Ovary (tissue), 9 donors: ENCODE results near the gene NOCT. TPM values are rescaled to one million over a fixed set of nuclear protein-coding genes. Genes with fewer than 3 reads are reported as not detected.
"Not testable (repeated sequence)": the region's sequence is repeated elsewhere in the genome, so short reads cannot be mapped to it uniquely, and the experiment has no call there.

ENCODE experiments used
- DNase-seq, 5 donors: peaks; one replicate each; pipeline ENCODE4 v3.0.0-alpha.2; 2019 to 2020
- H3K27ac ChIP-seq, 2 donors: fragments of 200-600 bp; one replicate each; pipeline versions ENCODE4 v1.5.1 to v1.8.0; 2019 to 2022
- H3K27me3 ChIP-seq: fragments of 200-600 bp; one replicate; pipeline ENCODE4 v1.8.0; 2022
- H3K36me3 ChIP-seq: fragments of 200-600 bp; sonication (generic); one replicate; pipeline ENCODE4 v1.5.1; 2019
- H3K4me1 ChIP-seq: one replicate; pipeline ENCODE4 v1.8.1; 2013; ENCODE audit warnings: mild to moderate bottlenecking, moderate library complexity; ENCODE audit not compliant: insufficient read depth
- H3K4me3 ChIP-seq: fragments of 200-600 bp; sonication (generic); one replicate; pipeline ENCODE4 v1.5.1; 2017
- H3K9me3 ChIP-seq, 2 donors: fragments of 200-600 bp in 1 of 2; sonication (generic) in 1 of 2; one replicate each; pipeline versions ENCODE4 v1.5.1 to v1.8.1; 2013 to 2019; ENCODE audit warnings: mild to moderate bottlenecking in 1 of 2, moderate library complexity in 1 of 2
- CTCF ChIP-seq, 3 donors: fragments of 450-650 bp in 2 of 3; fragments of 200-600 bp in 1 of 3; IDR thresholded peaks; one replicate each; pipeline versions ENCODE4 v1.5.1 to v1.8.0; 2016 to 2022; ENCODE audit warnings: antibody characterized with exemption in 3 of 3, mild to moderate bottlenecking in 1 of 3
- EP300 ChIP-seq: sonication (generic); formaldehyde crosslinking; IDR thresholded peaks from one replicate; pipeline ENCODE4 v1.6.1; 2017; ENCODE audit warnings: antibody characterized with exemption
- POLR2A ChIP-seq: fragments of 450-650 bp; IDR thresholded peaks from one replicate; pipeline ENCODE4 v1.6.1; 2017; ENCODE audit warnings: antibody characterized with exemption, mild to moderate bottlenecking, moderate library complexity
- WGBS, 3 donors: extraction: QIAGEN DNeasy Blood & Tissue Kit in 1 of 3; methylation state at CpG; one replicate each; pipeline versions ENCODE4 v1.1.5 to v1.1.7; 2013 to 2017; 5-methylcytosine and 5-hydroxymethylcytosine counted together
- intact Hi-C, 4 donors: fragments of 100-400 bp; cut with DNase I; formaldehyde crosslinking; loops; one replicate each; pipeline versions ENCODE4 v1.11.0 to v1.15.1; 2022 to 2023
- polyA plus RNA-seq, 2 donors: library from polyadenylated mRNA; stranded (reverse); fragments of 200-250 nt in 1 of 2; fragments of 350-450 nt in 1 of 2; fragmentation: Illumina TruSeq in 1 of 2; extraction: RNeasy Lipid Tissue Mini Kit (QIAGEN cat#74804) in 1 of 2; gene quantifications; one replicate each; pipeline ENCODE4 v1.2.3, GENCODE V29; 2013 to 2014
- total RNA-seq, 7 donors: library from RNA; depleted of rRNA in 2 of 7; stranded (reverse); fragments of >200 nt in 2 of 7; fragmentation: NEBNext Ultra II Directional in 3 of 7; extraction: Animal tissue kit (Norgen Biotek cat#: 25700) in 3 of 7; gene quantifications; one replicate each; pipeline versions ENCODE4 v1.1.0 to v1.2.4, GENCODE V29; 2016 to 2023
- donor health status: DM: no; HTN: no; CAD: no; lungs with moderate emphysema.
- donor health status: DM: no; HTN: no; CAD: no.
- donor health status: Bipolar disorder and iron deficiency.
- donor health status: DM: yes; HTN: yes; CAD: no.
- donor health status: DM: no; HTN: no; CAD: no.
- donor health status: DM: yes; HTN: yes; CAD: no.

The NOCT gene
- total and polyA plus RNA-seq, 9 donors: 0.54 to 5.9 (median 1.8) TPM

GRCh38 chr4:139005774-139006173 is 9.8 kb upstream of the NOCT start:
- no peaks in the 10 kb centered on the region for H3K9me3 ChIP-seq
- H3K36me3 ChIP-seq: no peaks in the 10 kb centered on the region
- no peaks in the 10 kb centered on the region for H3K4me1 ChIP-seq
- no peaks in the 10 kb centered on the region for H3K27me3 ChIP-seq
- WGBS, 3 donors: 90 to 95% (median 90%) methylated on average over 5 of the region's 5 CpGs
- TF ChIP-seq EP300 (no peak), POLR2A (no peak), CTCF (IDR thresholded peaks at IDR 0.05) (no peak)
- no peak overlapping the region for H3K27ac ChIP-seq
- H3K4me3 ChIP-seq: no peak overlapping the region
- DNase-seq: no peak
- intact Hi-C loops: no loop called here

GRCh38 chr4:139007640-139008039 is 7.9 kb upstream of the NOCT start:
- Histone ChIP-seq H3K36me3 (no peaks in the 10 kb centered on the region), H3K4me3 (no peak overlapping the region), H3K9me3 (no peaks in the 10 kb centered on the region), H3K27me3 (no peaks in the 10 kb centered on the region), H3K27ac (no peak overlapping the region), H3K4me1 (no peaks in the 10 kb centered on the region)
- intact Hi-C loops: no loop called here
- no peak for TF ChIP-seq POLR2A
- TF ChIP-seq CTCF (IDR thresholded peaks at IDR 0.05): no peak
- whole genome bisulfite sequencing, 3 donors: 89 to 94% (median 91%) methylated on average over 2 of the region's 2 CpGs
- DNase-seq: no peak

GRCh38 chr4:139008278-139008677 is 7.3 kb upstream of the NOCT start:
- H3K27me3 ChIP-seq, intact Hi-C loops, DNase-seq, H3K4me3 ChIP-seq, H3K4me1 ChIP-seq, H3K36me3 ChIP-seq, H3K27ac ChIP-seq, H3K9me3 ChIP-seq: not testable (repeated sequence)
- WGBS, 3 donors: 95 to 98% (median 97%) methylated on average over 7 of the region's 7 CpGs

- no peak for DNase-seq
- no peaks in the 10 kb centered on the region for H3K36me3 ChIP-seq
- H3K27me3 ChIP-seq: no peaks in the 10 kb centered on the region
- intact Hi-C loops: no loop called here
- H3K27ac ChIP-seq: no peak overlapping the region
- no peak for TF ChIP-seq CTCF (IDR thresholded peaks at IDR 0.05)
- TF ChIP-seq EP300: no peak
- no peak for TF ChIP-seq POLR2A
- H3K4me1 ChIP-seq: no peaks in the 10 kb centered on the region
- WGBS, 3 donors: 50 to 73% (median 72%) methylated on average over 1 of the region's 1 CpG
- H3K4me3 ChIP-seq: no peak overlapping the region
- no peaks in the 10 kb centered on the region for H3K9me3 ChIP-seq
Measured at GRCh38 chr4:139009702-139010101, 5.9 kb upstream of the NOCT start.

GRCh38 chr4:139011225-139011950 is 4.2 kb upstream of the NOCT start:
- no peak overlapping the region for H3K4me3 ChIP-seq
- H3K27ac ChIP-seq: no peak overlapping the region
- no peaks in the 10 kb centered on the region for H3K4me1 ChIP-seq
- intact Hi-C loops: no loop called here
- no peaks in the 10 kb centered on the region for H3K9me3 ChIP-seq
- no peak for DNase-seq
- WGBS, 3 donors: 88 to 89% (median 89%) methylated on average over 16 of the region's 16 CpGs
- no peaks in the 10 kb centered on the region for H3K27me3 ChIP-seq
- TF ChIP-seq CTCF (IDR thresholded peaks at IDR 0.05): no peak
- TF ChIP-seq EP300: no peak
- TF ChIP-seq POLR2A: no peak
- no peaks in the 10 kb centered on the region for H3K36me3 ChIP-seq
